ENCODE results near the gene SYNJ1.

SYNJ1 gene

GRCh38 chr21:32605469-32605868 is 122.3 kb downstream of the SYNJ1 start:
- no CpG with 5 or more reads among the region's 8 CpGs for WGBS (ENCODE audit: extremely low coverage, insufficient coverage, low lambda C conversion rate)
- no peak overlapping the region for H4K5ac ChIP-seq (ENCODE audit: low read length)

GRCh38 chr21:32604464-32604863 is 123.3 kb downstream of the SYNJ1 start:
- H3K79me2 ChIP-seq (ENCODE audit: control insufficient read depth, insufficient read depth, low read length), result no peaks in the 10 kb centered on the region
- H3K4ac ChIP-seq (ENCODE audit: low read depth, low read length), result no peak overlapping the region
- no peaks in the 10 kb centered on the region for H3K27me3 ChIP-seq (ENCODE audit: insufficient read depth, low read length, poor library complexity)
- peaks cover 6% of the 10 kb centered on the region for H3K4me1 ChIP-seq (ENCODE audit: control insufficient read depth, low read depth, low read length)
- H3K9ac ChIP-seq (ENCODE audit: low read length), result no peak overlapping the region
- no peak overlapping the region for H3K4me3 ChIP-seq (ENCODE audit: low read length)
- H3K23ac ChIP-seq (ENCODE audit: low read length), result no peak overlapping the region
- H3K36me3 ChIP-seq (ENCODE audit: control insufficient read depth, insufficient read depth, low read length), result peaks cover 4% of the 10 kb centered on the region
- H3K18ac ChIP-seq (ENCODE audit: low read length), result no peak overlapping the region
- no peak overlapping the region for H3K56ac ChIP-seq (ENCODE audit: low read length)
- H2AK5ac ChIP-seq (ENCODE audit: low read length), result no peak overlapping the region
- H2BK5ac ChIP-seq (ENCODE audit: low read length), result no peak overlapping the region
- no peak overlapping the region for H2BK120ac ChIP-seq (ENCODE audit: low read depth, low read length)
- H4K8ac ChIP-seq (ENCODE audit: low read depth, low read length), result no peak overlapping the region
- H3K4me2 ChIP-seq (ENCODE audit: low read length), result no peak overlapping the region
- DNase-seq, result peak; percentile 16
- H2BK15ac ChIP-seq (replicated peaks; ENCODE audit: low read depth), result no peak overlapping the region
- H3K79me1 ChIP-seq (ENCODE audit: low read length), result no peaks in the 10 kb centered on the region
- no peak overlapping the region for H3K27ac ChIP-seq (ENCODE audit: low read depth, low read length)
- WGBS (ENCODE audit: extremely low coverage, insufficient coverage, low lambda C conversion rate), result no CpG with 5 or more reads among the region's 8 CpGs
- no peak overlapping the region for H4K5ac ChIP-seq (ENCODE audit: low read length)

More at GRCh38 chr21:32605469-32605868, 122.3 kb downstream of the SYNJ1 start:
- no peak overlapping the region for H2BK120ac ChIP-seq (ENCODE audit: low read depth, low read length)
- peaks cover 6% of the 10 kb centered on the region for H3K4me1 ChIP-seq (ENCODE audit: control insufficient read depth, low read depth, low read length)
- H3K79me1 ChIP-seq (ENCODE audit: low read length), result peaks cover 1% of the 10 kb centered on the region
- H3K4ac ChIP-seq (ENCODE audit: low read depth, low read length), result no peak overlapping the region
- H2BK5ac ChIP-seq (ENCODE audit: low read length), result no peak overlapping the region
- no peak overlapping the region for H3K18ac ChIP-seq (ENCODE audit: low read length)
- H3K27me3 ChIP-seq (ENCODE audit: insufficient read depth, low read length, poor library complexity), result no peaks in the 10 kb centered on the region
- H4K8ac ChIP-seq (ENCODE audit: low read depth, low read length), result no peak overlapping the region
- H3K27ac ChIP-seq (ENCODE audit: low read depth, low read length), result peak overlapping the region; percentile 7
- no peak overlapping the region for H3K4me2 ChIP-seq (ENCODE audit: low read length)
- no peak overlapping the region for H3K23ac ChIP-seq (ENCODE audit: low read length)
- DNase-seq, result no peak
- no peak overlapping the region for H3K4me3 ChIP-seq (ENCODE audit: low read length)
- peaks cover 3% of the 10 kb centered on the region for H3K79me2 ChIP-seq (ENCODE audit: control insufficient read depth, insufficient read depth, low read length)
- peaks cover 2% of the 10 kb centered on the region for H3K36me3 ChIP-seq (ENCODE audit: control insufficient read depth, insufficient read depth, low read length)
- H3K56ac ChIP-seq (ENCODE audit: low read length), result no peak overlapping the region
- no peak overlapping the region for H2AK5ac ChIP-seq (ENCODE audit: low read length)
- no peak overlapping the region for H3K9ac ChIP-seq (ENCODE audit: low read length)
- no peak overlapping the region for H2BK15ac ChIP-seq (replicated peaks; ENCODE audit: low read depth)

GRCh38 chr21:32603131-32603530 is 124.7 kb downstream of the SYNJ1 start:
- Histone ChIP-seq H2AK5ac (ENCODE audit: low read length) (no peak overlapping the region), H3K4ac (ENCODE audit: low read depth, low read length) (no peak overlapping the region), H3K79me2 (ENCODE audit: control insufficient read depth, insufficient read depth, low read length) (no peaks in the 10 kb centered on the region), H2BK5ac (ENCODE audit: low read length) (no peak overlapping the region), H3K4me3 (ENCODE audit: low read length) (no peak overlapping the region), H3K9ac (ENCODE audit: low read length) (no peak overlapping the region), H3K56ac (ENCODE audit: low read length) (no peak overlapping the region), H4K5ac (ENCODE audit: low read length) (no peak overlapping the region), H3K27ac (ENCODE audit: low read depth, low read length) (no peak overlapping the region), H4K8ac (ENCODE audit: low read depth, low read length) (no peak overlapping the region), H3K4me2 (ENCODE audit: low read length) (no peak overlapping the region), H3K27me3 (ENCODE audit: insufficient read depth, low read length, poor library complexity) (no peaks in the 10 kb centered on the region), H3K79me1 (ENCODE audit: low read length) (no peaks in the 10 kb centered on the region), H3K36me3 (ENCODE audit: control insufficient read depth, insufficient read depth, low read length) (peaks cover 4% of the 10 kb centered on the region), H2BK120ac (ENCODE audit: low read depth, low read length) (no peak overlapping the region), H3K23ac (ENCODE audit: low read length) (no peak overlapping the region), H3K18ac (ENCODE audit: low read length) (no peak overlapping the region), H2BK15ac (replicated peaks; ENCODE audit: low read depth) (no peak overlapping the region), H3K4me1 (ENCODE audit: control insufficient read depth, low read depth, low read length) (peaks cover 6% of the 10 kb centered on the region)
- no peak for DNase-seq
- no CpG with 5 or more reads among the region's 8 CpGs for WGBS (ENCODE audit: extremely low coverage, insufficient coverage, low lambda C conversion rate)

GRCh38 chr21:32602099-32602498 is 125.7 kb downstream of the SYNJ1 start:
- Histone ChIP-seq H3K36me3 (ENCODE audit: control insufficient read depth, insufficient read depth, low read length) (peaks cover 4% of the 10 kb centered on the region), H3K23ac (ENCODE audit: low read length) (no peak overlapping the region), H3K79me1 (ENCODE audit: low read length) (no peaks in the 10 kb centered on the region), H3K27me3 (ENCODE audit: insufficient read depth, low read length, poor library complexity) (no peaks in the 10 kb centered on the region), H2BK5ac (ENCODE audit: low read length) (no peak overlapping the region), H4K5ac (ENCODE audit: low read length) (no peak overlapping the region), H3K56ac (ENCODE audit: low read length) (no peak overlapping the region), H3K4me3 (ENCODE audit: low read length) (no peak overlapping the region), H3K4me2 (ENCODE audit: low read length) (no peak overlapping the region), H2BK120ac (ENCODE audit: low read depth, low read length) (no peak overlapping the region), H2BK15ac (replicated peaks; ENCODE audit: low read depth) (no peak overlapping the region), H4K8ac (ENCODE audit: low read depth, low read length) (no peak overlapping the region), H2AK5ac (ENCODE audit: low read length) (no peak overlapping the region), H3K27ac (ENCODE audit: low read depth, low read length) (no peak overlapping the region), H3K9ac (ENCODE audit: low read length) (no peak overlapping the region), H3K79me2 (ENCODE audit: control insufficient read depth, insufficient read depth, low read length) (no peaks in the 10 kb centered on the region), H3K4me1 (ENCODE audit: control insufficient read depth, low read depth, low read length) (peaks cover 6% of the 10 kb centered on the region), H3K18ac (ENCODE audit: low read length) (no peak overlapping the region), H3K4ac (ENCODE audit: low read depth, low read length) (no peak overlapping the region)
- no peak for DNase-seq
- no CpG with 5 or more reads among the region's 6 CpGs for WGBS (ENCODE audit: extremely low coverage, insufficient coverage, low lambda C conversion rate)

- H3K4me3 ChIP-seq (ENCODE audit: low read length), result no peak overlapping the region
- no peaks in the 10 kb centered on the region for H3K4me1 ChIP-seq (ENCODE audit: control insufficient read depth, low read depth, low read length)
- no peak overlapping the region for H3K4ac ChIP-seq (ENCODE audit: low read depth, low read length)
- no peaks in the 10 kb centered on the region for H3K79me1 ChIP-seq (ENCODE audit: low read length)
- no peaks in the 10 kb centered on the region for H3K79me2 ChIP-seq (ENCODE audit: control insufficient read depth, insufficient read depth, low read length)
- no CpG with 5 or more reads among the region's 8 CpGs for WGBS (ENCODE audit: extremely low coverage, insufficient coverage, low lambda C conversion rate)
- no peak overlapping the region for H3K27ac ChIP-seq (ENCODE audit: low read depth, low read length)
- H2BK5ac ChIP-seq (ENCODE audit: low read length), result no peak overlapping the region
- no peak overlapping the region for H2AK5ac ChIP-seq (ENCODE audit: low read length)
- no peak overlapping the region for H4K5ac ChIP-seq (ENCODE audit: low read length)
- H3K36me3 ChIP-seq (ENCODE audit: control insufficient read depth, insufficient read depth, low read length), result peaks cover 4% of the 10 kb centered on the region
- no peak overlapping the region for H3K4me2 ChIP-seq (ENCODE audit: low read length)
- no peak for DNase-seq
- H3K56ac ChIP-seq (ENCODE audit: low read length), result no peak overlapping the region
- H3K9ac ChIP-seq (ENCODE audit: low read length), result no peak overlapping the region
- H3K27me3 ChIP-seq (ENCODE audit: insufficient read depth, low read length, poor library complexity), result no peaks in the 10 kb centered on the region
- no peak overlapping the region for H2BK120ac ChIP-seq (ENCODE audit: low read depth, low read length)
- H2BK15ac ChIP-seq (replicated peaks; ENCODE audit: low read depth), result no peak overlapping the region
- H3K18ac ChIP-seq (ENCODE audit: low read length), result no peak overlapping the region
- no peak overlapping the region for H4K8ac ChIP-seq (ENCODE audit: low read depth, low read length)
- H3K23ac ChIP-seq (ENCODE audit: low read length), result no peak overlapping the region
Observed at GRCh38 chr21:32599526-32599925, 128.3 kb downstream of the SYNJ1 start.

GRCh38 chr21:32599091-32599490 is 128.7 kb downstream of the SYNJ1 start:
- H4K5ac ChIP-seq (ENCODE audit: low read length), result no peak overlapping the region
- H3K27me3 ChIP-seq (ENCODE audit: insufficient read depth, low read length, poor library complexity), result no peaks in the 10 kb centered on the region
- H3K4ac ChIP-seq (ENCODE audit: low read depth, low read length), result no peak overlapping the region
- H3K36me3 ChIP-seq (ENCODE audit: control insufficient read depth, insufficient read depth, low read length), result peaks cover 4% of the 10 kb centered on the region
- no peak overlapping the region for H2BK5ac ChIP-seq (ENCODE audit: low read length)
- no peak overlapping the region for H3K18ac ChIP-seq (ENCODE audit: low read length)
- no peaks in the 10 kb centered on the region for H3K4me1 ChIP-seq (ENCODE audit: control insufficient read depth, low read depth, low read length)
- no peak overlapping the region for H2BK120ac ChIP-seq (ENCODE audit: low read depth, low read length)
- no peak overlapping the region for H3K27ac ChIP-seq (ENCODE audit: low read depth, low read length)
- H2AK5ac ChIP-seq (ENCODE audit: low read length), result no peak overlapping the region
- no peak overlapping the region for H3K56ac ChIP-seq (ENCODE audit: low read length)
- WGBS (ENCODE audit: extremely low coverage, insufficient coverage, low lambda C conversion rate), result no CpG with 5 or more reads among the region's 5 CpGs
- no peak overlapping the region for H3K23ac ChIP-seq (ENCODE audit: low read length)
- H3K79me2 ChIP-seq (ENCODE audit: control insufficient read depth, insufficient read depth, low read length), result no peaks in the 10 kb centered on the region
- no peak overlapping the region for H4K8ac ChIP-seq (ENCODE audit: low read depth, low read length)
- no peaks in the 10 kb centered on the region for H3K79me1 ChIP-seq (ENCODE audit: low read length)
- no peak overlapping the region for H3K4me2 ChIP-seq (ENCODE audit: low read length)
- no peak overlapping the region for H3K4me3 ChIP-seq (ENCODE audit: low read length)
- H2BK15ac ChIP-seq (replicated peaks; ENCODE audit: low read depth), result no peak overlapping the region
- DNase-seq, result no peak
- no peak overlapping the region for H3K9ac ChIP-seq (ENCODE audit: low read length)

All from mesendoderm (in vitro differentiated cells).